ENCODE measurements around the gene HYAL2. TPM values are rescaled to one million over a fixed set of nuclear protein-coding genes. Genes with fewer than 3 reads are reported as not detected.

Gene HYAL2
- total RNA-seq, 5 donors from 2014 or later (not counting 1 experiment from before 2014, with no cell fraction given), result 0.50 to 6.8 (median 3.0) TPM

- Histone ChIP-seq H3K9me3 (no peaks in the 10 kb centered on the region), H3K27ac (ENCODE audit: low read length) (peak overlapping the region; percentile 97), H3K4me1 (ENCODE audit: control insufficient read depth in 1 of 2, extremely low read depth in 1 of 2, insufficient read depth in 2 of 2, low read length in 2 of 2) (peaks cover 32 to 95% of the 10 kb centered on the region in 2 experiments), H3K4me3 (ENCODE audit: control insufficient read depth in 1 of 2, extremely low read depth in 1 of 2, low read length in 1 of 2) (peak overlapping the region; percentile 68 to 84), H3K27me3 (replicated peaks in 1 of 2; ENCODE audit: control insufficient read depth in 2 of 2, extremely low read depth in 1 of 2, insufficient read depth in 2 of 2, low read length in 1 of 2) (no peaks in the 10 kb centered on the region), H3K36me3 (ENCODE audit: control insufficient read depth in 2 of 2, extremely low read depth in 1 of 2, insufficient read depth in 1 of 2, low read length in 1 of 2) (peaks cover 4 to 23% of the 10 kb centered on the region in 2 donors)
- ATAC-seq (replicated peaks in 1 of 4), result peak; percentile 41 to 44 (median 44)
- Mint-ChIP-seq H3K9me3 (no peaks in the 10 kb centered on the region), H3K36me3 (peaks cover 5% of the 10 kb centered on the region), H3K27ac (peak overlapping the region; percentile 93 to 96), H3K4me1 (peaks cover 63 to 72% (median 69%) of the 10 kb centered on the region in 3 donors), H3K4me3 (peak overlapping the region; percentile 86 to 90 (median 88)), H3K27me3 (no peaks in the 10 kb centered on the region)
- POLR2A ChIA-PET, result interaction anchor here (0.6 to 2.9 kb wide), 8 partner anchors 9 to 1420 kb away, joined by 3 to 11 read pairs (median 4); partner anchors contain the start of genes GNAI2 (in 1 of the 2), HYAL3 (in 1 of the 2), MANF (in 1 of the 2) and NAA80 (in 1 of the 2)
- DNase-seq, result peak in 1 of 35 experiments; percentile 11
- CTCF ChIA-PET, result interaction anchor here in 1 of 2 donors (0.6 to 2.1 kb wide), 14 partner anchors 8 to 278 kb away, joined by 3 to 16 read pairs (median 4); partner anchors contain the start of genes CYB561D2, GNAI2, HYAL3 and NAA80
- 1% methylated on average over 31 of the region's 31 CpGs for WGBS (ENCODE audit: insufficient coverage)
Measured at GRCh38 chr3:50336452-50337174, 14.1 kb upstream of the HYAL2 start.

GRCh38 chr3:50334339-50335075 lies 12.0 kb upstream of the HYAL2 start:
- Histone ChIP-seq H3K36me3 (ENCODE audit: control insufficient read depth in 2 of 2, extremely low read depth in 1 of 2, insufficient read depth in 1 of 2, low read length in 1 of 2) (peaks cover 12 to 44% of the 10 kb centered on the region in 2 donors), H3K4me1 (ENCODE audit: control insufficient read depth in 1 of 2, extremely low read depth in 1 of 2, insufficient read depth in 2 of 2, low read length in 2 of 2) (peaks cover 20 to 75% of the 10 kb centered on the region in 2 experiments), H3K27ac (ENCODE audit: low read length) (peak overlapping the region; percentile 54), H3K4me3 (ENCODE audit: control insufficient read depth in 1 of 2, extremely low read depth in 1 of 2, low read length in 1 of 2) (no peak overlapping the region), H3K27me3 (replicated peaks in 1 of 2; ENCODE audit: control insufficient read depth in 2 of 2, extremely low read depth in 1 of 2, insufficient read depth in 2 of 2, low read length in 1 of 2) (no peaks in the 10 kb centered on the region), H3K9me3 (no peaks in the 10 kb centered on the region)
- 80% methylated on average over 3 of the region's 5 CpGs for WGBS (ENCODE audit: insufficient coverage)
- CTCF ChIA-PET, result interaction anchor here in 1 of 2 donors (0.6 kb wide), 1 partner anchor 10 kb away, joined by 3 read pairs; no protein-coding TSS in a partner anchor
- no peak for ATAC-seq (replicated peaks in 1 of 4)
- peaks cover 19% of the 10 kb centered on the region for H3K36me3 Mint-ChIP-seq
- no peak for DNase-seq
- peak overlapping the region in 2 of 3 donors; percentile 21 to 86 for H3K4me3 Mint-ChIP-seq
- POLR2A ChIA-PET, result interaction anchor here in 1 of 2 donors (0.7 kb wide), 1 partner anchor 19 kb away, joined by 3 read pairs; no protein-coding TSS in a partner anchor
- no peaks in the 10 kb centered on the region for H3K27me3 Mint-ChIP-seq
- peak overlapping the region; percentile 83 to 91 for H3K27ac Mint-ChIP-seq
- H3K4me1 Mint-ChIP-seq, result peaks cover 52 to 58% (median 56%) of the 10 kb centered on the region in 3 donors
- no peaks in the 10 kb centered on the region for H3K9me3 Mint-ChIP-seq

- no peaks in the 10 kb centered on the region for H3K27me3 ChIP-seq (replicated peaks in 1 of 2; ENCODE audit: control insufficient read depth in 2 of 2, extremely low read depth in 1 of 2, insufficient read depth in 2 of 2, low read length in 1 of 2)
- Mint-ChIP-seq H3K27ac (peak overlapping the region; percentile 83 to 91), H3K9me3 (no peaks in the 10 kb centered on the region), H3K4me1 (peaks cover 45 to 51% (median 49%) of the 10 kb centered on the region in 3 donors), H3K36me3 (peaks cover 19% of the 10 kb centered on the region), H3K4me3 (peak overlapping the region; percentile 25 to 86 (median 37)), H3K27me3 (no peaks in the 10 kb centered on the region)
- H3K27ac ChIP-seq (ENCODE audit: low read length), result peak overlapping the region; percentile 54
- no peaks in the 10 kb centered on the region for H3K9me3 ChIP-seq
- ChIA-PET POLR2A (no interaction called here), CTCF (interaction anchor here in 1 of 2 donors (0.6 kb wide), 1 partner anchor 11 kb away, joined by 3 read pairs; no protein-coding TSS in a partner anchor)
- peaks cover 17 to 68% of the 10 kb centered on the region in 2 experiments for H3K4me1 ChIP-seq (ENCODE audit: control insufficient read depth in 1 of 2, extremely low read depth in 1 of 2, insufficient read depth in 2 of 2, low read length in 2 of 2)
- H3K4me3 ChIP-seq (ENCODE audit: control insufficient read depth in 1 of 2, extremely low read depth in 1 of 2, low read length in 1 of 2), result no peak overlapping the region
- 52% methylated on average over 7 of the region's 12 CpGs for WGBS (ENCODE audit: insufficient coverage)
- H3K36me3 ChIP-seq (ENCODE audit: control insufficient read depth in 2 of 2, extremely low read depth in 1 of 2, insufficient read depth in 1 of 2, low read length in 1 of 2), result peaks cover 14 to 47% of the 10 kb centered on the region in 2 donors
- peak in 1 of 35 experiments; percentile 70 for DNase-seq
- no peak for ATAC-seq (replicated peaks in 1 of 4)
Measured at GRCh38 chr3:50333744-50334328, 11.3 kb upstream of the HYAL2 start.

- DNase-seq, result no peak
- WGBS (ENCODE audit: insufficient coverage), result 98% methylated on average over 15 of the region's 19 CpGs
- no peak overlapping the region for H3K4me3 ChIP-seq (ENCODE audit: control insufficient read depth in 1 of 2, extremely low read depth in 1 of 2, low read length in 1 of 2)
- Mint-ChIP-seq H3K4me1 (peaks cover 37 to 54% (median 49%) of the 10 kb centered on the region in 3 donors), H3K27ac (no peak overlapping the region), H3K36me3 (peaks cover 19% of the 10 kb centered on the region), H3K9me3 (no peaks in the 10 kb centered on the region), H3K4me3 (no peak overlapping the region), H3K27me3 (no peaks in the 10 kb centered on the region)
- H3K27ac ChIP-seq (ENCODE audit: low read length), result no peak overlapping the region
- peaks cover 16 to 68% of the 10 kb centered on the region in 2 experiments for H3K4me1 ChIP-seq (ENCODE audit: control insufficient read depth in 1 of 2, extremely low read depth in 1 of 2, insufficient read depth in 2 of 2, low read length in 2 of 2)
- CTCF ChIA-PET, result no interaction called here
- H3K36me3 ChIP-seq (ENCODE audit: control insufficient read depth in 2 of 2, extremely low read depth in 1 of 2, insufficient read depth in 1 of 2, low read length in 1 of 2), result peaks cover 14 to 47% of the 10 kb centered on the region in 2 donors
- POLR2A ChIA-PET, result no interaction called here
- no peaks in the 10 kb centered on the region for H3K9me3 ChIP-seq
- no peaks in the 10 kb centered on the region for H3K27me3 ChIP-seq (replicated peaks in 1 of 2; ENCODE audit: control insufficient read depth in 2 of 2, extremely low read depth in 1 of 2, insufficient read depth in 2 of 2, low read length in 1 of 2)
- ATAC-seq (replicated peaks in 1 of 4), result no peak
Measured at GRCh38 chr3:50331364-50331907, 8.9 kb upstream of the HYAL2 start.

GRCh38 chr3:50330330-50330729 lies 7.8 kb upstream of the HYAL2 start:
- H3K4me1 ChIP-seq (ENCODE audit: control insufficient read depth in 1 of 2, extremely low read depth in 1 of 2, insufficient read depth in 2 of 2, low read length in 2 of 2), result peaks cover 13 to 57% of the 10 kb centered on the region in 2 experiments
- peaks cover 19% of the 10 kb centered on the region for H3K36me3 Mint-ChIP-seq

More at GRCh38 chr3:50330330-50330729, 7.8 kb upstream of the HYAL2 start:
- DNase-seq (no peak), ATAC-seq (replicated peaks in 1 of 4) (no peak)
- no peaks in the 10 kb centered on the region for H3K27me3 ChIP-seq (replicated peaks in 1 of 2; ENCODE audit: control insufficient read depth in 2 of 2, extremely low read depth in 1 of 2, insufficient read depth in 2 of 2, low read length in 1 of 2)
- CTCF ChIA-PET, result no interaction called here
- no peaks in the 10 kb centered on the region for H3K9me3 Mint-ChIP-seq
- POLR2A ChIA-PET, result no interaction called here
- no peaks in the 10 kb centered on the region for H3K27me3 Mint-ChIP-seq
- H3K36me3 ChIP-seq (ENCODE audit: control insufficient read depth in 2 of 2, extremely low read depth in 1 of 2, insufficient read depth in 1 of 2, low read length in 1 of 2), result peaks cover 14 to 47% of the 10 kb centered on the region in 2 donors
- no peaks in the 10 kb centered on the region for H3K9me3 ChIP-seq
- no peak overlapping the region for H3K27ac ChIP-seq (ENCODE audit: low read length)
- no peak overlapping the region for H3K27ac Mint-ChIP-seq
- H3K4me1 Mint-ChIP-seq, result peaks cover 26 to 47% (median 41%) of the 10 kb centered on the region in 3 donors
- H3K4me3 ChIP-seq (ENCODE audit: control insufficient read depth in 1 of 2, extremely low read depth in 1 of 2, low read length in 1 of 2), result no peak overlapping the region
- no peak overlapping the region for H3K4me3 Mint-ChIP-seq
- 100% methylated on average over 6 of the region's 10 CpGs for WGBS (ENCODE audit: insufficient coverage)
